Measurements from ENCODE around the gene ATG2A.

DNA sequence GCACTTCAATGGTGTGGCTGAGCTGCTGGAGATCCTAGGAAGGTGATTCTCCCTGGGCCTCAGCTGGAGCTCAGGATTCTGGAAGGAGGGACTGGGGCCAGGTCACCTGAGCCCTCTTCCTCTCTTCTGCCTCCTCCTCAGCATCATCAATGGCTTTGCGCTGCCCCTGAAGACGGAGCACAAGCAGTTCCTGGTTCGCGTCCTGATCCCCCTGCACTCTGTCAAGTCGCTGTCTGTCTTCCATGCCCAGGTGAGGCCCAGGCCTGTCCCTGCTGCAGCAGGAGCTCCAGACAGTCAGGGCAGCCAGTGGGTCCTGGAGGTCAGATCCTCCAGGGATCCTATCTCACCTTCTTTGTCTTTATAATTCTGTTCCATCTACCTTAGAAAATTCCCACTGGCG lies 13.3 kb upstream of the ATG2A start:
- TF ChIP-seq EZH2 (IDR thresholded peaks at IDR 0.05; ENCODE audit: borderline replicate concordance) (no peak), EZH2phosphoT487 (IDR thresholded peaks at IDR 0.05; ENCODE audit: low read depth, severe bottlenecking, unreplicated experiment) (no peak)
- TF ChIP-seq, protein P1, sequence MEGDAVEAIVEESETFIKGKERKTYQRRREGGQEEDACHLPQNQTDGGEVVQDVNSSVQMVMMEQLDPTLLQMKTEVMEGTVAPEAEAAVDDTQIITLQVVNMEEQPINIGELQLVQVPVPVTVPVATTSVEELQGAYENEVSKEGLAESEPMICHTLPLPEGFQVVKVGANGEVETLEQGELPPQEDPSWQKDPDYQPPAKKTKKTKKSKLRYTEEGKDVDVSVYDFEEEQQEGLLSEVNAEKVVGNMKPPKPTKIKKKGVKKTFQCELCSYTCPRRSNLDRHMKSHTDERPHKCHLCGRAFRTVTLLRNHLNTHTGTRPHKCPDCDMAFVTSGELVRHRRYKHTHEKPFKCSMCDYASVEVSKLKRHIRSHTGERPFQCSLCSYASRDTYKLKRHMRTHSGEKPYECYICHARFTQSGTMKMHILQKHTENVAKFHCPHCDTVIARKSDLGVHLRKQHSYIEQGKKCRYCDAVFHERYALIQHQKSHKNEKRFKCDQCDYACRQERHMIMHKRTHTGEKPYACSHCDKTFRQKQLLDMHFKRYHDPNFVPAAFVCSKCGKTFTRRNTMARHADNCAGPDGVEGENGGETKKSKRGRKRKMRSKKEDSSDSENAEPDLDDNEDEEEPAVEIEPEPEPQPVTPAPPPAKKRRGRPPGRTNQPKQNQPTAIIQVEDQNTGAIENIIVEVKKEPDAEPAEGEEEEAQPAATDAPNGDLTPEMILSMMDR (IDR thresholded peaks at IDR 0.05; ENCODE audit: poor library complexity), result no peak
